Epithelial cell of esophagus (primary cell): ENCODE results near the gene GULP1.
A peak's percentile ranks its signal among the peaks of the same experiment; 100 is the strongest.

Experiments
- DNase-seq: peaks from one replicate; pipeline ENCODE4 v3.0.0; 2010; ENCODE audit warnings: low read depth
- H3K4me3 ChIP-seq: 2 replicates; pipeline ENCODE4 v1.5.1; 2011; ENCODE audit warnings: mild to moderate bottlenecking, low read length, control low read depth
- TF ChIP-seq, protein P1 (sequence below): IDR thresholded peaks from 2 replicates; pipeline ENCODE4 v1.5.1; 2011; ENCODE audit warnings: low read depth, mild to moderate bottlenecking, low read length, control low read depth, inconsistent platforms; ENCODE audit not compliant: insufficient read depth; ENCODE audit errors: missing control alignments

Gene GULP1, protein sequence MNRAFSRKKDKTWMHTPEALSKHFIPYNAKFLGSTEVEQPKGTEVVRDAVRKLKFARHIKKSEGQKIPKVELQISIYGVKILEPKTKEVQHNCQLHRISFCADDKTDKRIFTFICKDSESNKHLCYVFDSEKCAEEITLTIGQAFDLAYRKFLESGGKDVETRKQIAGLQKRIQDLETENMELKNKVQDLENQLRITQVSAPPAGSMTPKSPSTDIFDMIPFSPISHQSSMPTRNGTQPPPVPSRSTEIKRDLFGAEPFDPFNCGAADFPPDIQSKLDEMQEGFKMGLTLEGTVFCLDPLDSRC

DNA sequence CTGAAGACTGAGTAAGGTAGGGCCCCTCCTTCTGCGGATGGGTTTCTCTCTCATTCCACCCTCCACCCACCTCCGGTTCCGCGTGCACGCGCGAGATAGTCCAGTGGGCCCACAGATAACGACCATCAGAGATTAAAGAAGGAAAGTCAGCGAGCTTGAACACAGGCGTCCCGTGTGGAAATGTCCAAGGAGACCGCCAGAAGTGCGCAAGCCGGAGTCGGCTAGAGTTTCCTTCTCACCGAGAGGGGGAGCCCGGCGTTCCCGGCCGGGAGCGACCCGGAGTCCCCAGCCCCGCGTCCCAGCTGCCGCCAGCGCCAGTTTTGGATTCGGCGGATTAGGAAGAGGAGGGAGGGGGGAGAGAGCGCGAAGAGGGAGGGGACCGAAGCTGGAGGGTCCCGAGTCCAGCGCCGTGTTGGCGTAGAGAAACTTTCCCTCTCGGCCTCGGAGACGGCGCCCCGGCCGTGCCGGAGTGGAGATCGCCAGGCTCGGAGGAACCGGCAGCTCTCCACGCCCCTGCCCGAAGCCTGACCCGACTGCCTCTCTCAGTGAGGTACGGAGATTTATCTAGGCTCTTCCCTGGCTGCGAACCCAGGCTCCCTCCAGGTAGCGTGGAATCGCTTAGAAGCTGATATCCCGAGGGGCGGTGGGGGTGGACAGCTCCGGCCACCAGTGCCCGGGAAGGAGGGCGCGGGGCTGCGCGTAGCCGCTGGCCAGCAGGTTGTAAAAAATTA, at the start of gene GULP1:
TSS of gene GULP1 (plus strand) at position 258 of the 731 bp plus-strand sequence. CDS start 185,829 bp downstream, outside the sequence.
- TF ChIP-seq, protein P1, sequence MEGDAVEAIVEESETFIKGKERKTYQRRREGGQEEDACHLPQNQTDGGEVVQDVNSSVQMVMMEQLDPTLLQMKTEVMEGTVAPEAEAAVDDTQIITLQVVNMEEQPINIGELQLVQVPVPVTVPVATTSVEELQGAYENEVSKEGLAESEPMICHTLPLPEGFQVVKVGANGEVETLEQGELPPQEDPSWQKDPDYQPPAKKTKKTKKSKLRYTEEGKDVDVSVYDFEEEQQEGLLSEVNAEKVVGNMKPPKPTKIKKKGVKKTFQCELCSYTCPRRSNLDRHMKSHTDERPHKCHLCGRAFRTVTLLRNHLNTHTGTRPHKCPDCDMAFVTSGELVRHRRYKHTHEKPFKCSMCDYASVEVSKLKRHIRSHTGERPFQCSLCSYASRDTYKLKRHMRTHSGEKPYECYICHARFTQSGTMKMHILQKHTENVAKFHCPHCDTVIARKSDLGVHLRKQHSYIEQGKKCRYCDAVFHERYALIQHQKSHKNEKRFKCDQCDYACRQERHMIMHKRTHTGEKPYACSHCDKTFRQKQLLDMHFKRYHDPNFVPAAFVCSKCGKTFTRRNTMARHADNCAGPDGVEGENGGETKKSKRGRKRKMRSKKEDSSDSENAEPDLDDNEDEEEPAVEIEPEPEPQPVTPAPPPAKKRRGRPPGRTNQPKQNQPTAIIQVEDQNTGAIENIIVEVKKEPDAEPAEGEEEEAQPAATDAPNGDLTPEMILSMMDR = peak; percentile 69
- H3K4me3 ChIP-seq = peak within 1 kb of the TSS; percentile 64
- DNase-seq = peak; percentile 70

DNA sequence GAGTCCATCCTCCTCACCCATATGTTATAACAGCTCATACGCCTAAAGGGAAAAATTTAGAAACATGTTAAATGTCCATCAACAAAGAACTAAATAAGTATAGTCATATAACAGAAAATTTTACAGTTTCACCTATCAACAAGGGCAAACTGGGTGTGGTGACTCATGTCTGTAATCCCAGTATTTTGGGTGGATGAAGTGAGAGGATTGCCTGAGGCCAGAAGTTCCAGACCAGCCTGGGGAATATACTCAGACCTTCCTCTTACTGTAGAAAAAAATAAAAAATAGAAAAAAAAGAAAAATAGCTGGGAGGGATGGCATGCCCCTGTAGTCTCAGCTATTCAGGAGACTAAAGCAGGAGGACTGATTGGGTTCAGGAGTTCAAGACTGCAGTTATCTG, 48.3 kb upstream of the GULP1 start:
- DNase-seq = peak; percentile 38
- no peak overlapping the region for H3K4me3 ChIP-seq
- TF ChIP-seq, protein P1 = no peak

DNA sequence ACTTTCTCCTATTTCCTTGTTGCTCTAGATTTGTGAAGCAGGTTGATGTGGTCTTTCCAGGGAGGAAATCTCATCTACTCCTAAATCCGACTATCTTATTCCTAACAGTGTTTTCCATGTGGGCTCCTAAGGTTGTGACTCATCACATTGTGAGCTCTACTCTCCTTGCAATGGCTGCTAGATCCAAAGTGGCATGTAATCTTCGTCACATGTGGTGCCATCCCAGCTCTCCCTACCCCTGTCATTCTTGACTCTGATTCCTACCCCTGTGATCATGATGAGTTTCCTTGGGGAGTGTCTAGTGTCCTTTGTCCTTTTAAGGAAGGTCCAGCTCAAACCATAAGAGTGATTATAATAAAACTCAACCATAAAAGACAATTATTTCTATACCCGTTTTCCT, 47.3 kb upstream of the GULP1 start:
- DNase-seq = peak; percentile 11
- TF ChIP-seq, protein P1 = no peak
- H3K4me3 ChIP-seq = no peak overlapping the region

DNA sequence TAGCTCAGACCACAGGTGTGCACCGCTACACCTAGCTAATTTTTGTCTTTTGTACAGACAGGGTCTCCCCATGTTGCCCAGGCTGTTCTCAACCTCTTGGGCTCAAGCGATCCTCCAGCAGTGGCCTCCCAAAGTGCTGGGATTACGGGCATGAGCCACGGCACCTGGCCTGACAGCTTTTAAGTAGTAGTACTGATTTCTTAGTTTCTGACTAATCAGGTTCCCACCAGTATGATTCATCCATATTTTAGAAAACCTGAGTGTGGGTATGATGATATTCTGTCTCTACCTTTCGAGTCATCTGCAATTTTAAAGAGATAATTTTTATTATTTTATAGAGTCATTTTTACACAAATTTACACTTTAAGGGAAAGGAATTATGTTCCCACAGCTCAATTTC, 46.4 kb upstream of the GULP1 start:
- TF ChIP-seq, protein P1 = no peak
- DNase-seq = peak; percentile 69
- H3K4me3 ChIP-seq = no peak overlapping the region

DNA sequence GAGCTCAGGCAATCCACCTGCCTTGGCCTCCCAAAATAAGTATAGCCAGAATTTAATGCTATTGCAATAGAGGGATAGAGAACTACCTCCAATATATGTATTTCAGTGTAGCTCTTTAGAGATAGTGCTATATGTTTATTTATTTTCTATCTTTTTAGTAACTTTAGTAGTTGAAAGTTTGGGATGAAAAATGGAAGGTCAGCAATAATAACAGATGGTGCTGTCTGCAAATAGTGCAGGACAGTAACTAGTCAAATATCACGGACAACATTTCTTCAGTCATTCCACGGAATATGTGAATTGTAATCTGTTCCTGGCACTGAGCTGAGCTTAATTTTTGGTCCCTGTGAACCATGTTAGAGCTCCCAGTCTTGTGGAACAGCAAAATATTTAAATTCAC, 43.2 kb upstream of the GULP1 start:
- TF ChIP-seq, protein P1 = no peak
- H3K4me3 ChIP-seq = no peak overlapping the region
- DNase-seq = no peak

DNA sequence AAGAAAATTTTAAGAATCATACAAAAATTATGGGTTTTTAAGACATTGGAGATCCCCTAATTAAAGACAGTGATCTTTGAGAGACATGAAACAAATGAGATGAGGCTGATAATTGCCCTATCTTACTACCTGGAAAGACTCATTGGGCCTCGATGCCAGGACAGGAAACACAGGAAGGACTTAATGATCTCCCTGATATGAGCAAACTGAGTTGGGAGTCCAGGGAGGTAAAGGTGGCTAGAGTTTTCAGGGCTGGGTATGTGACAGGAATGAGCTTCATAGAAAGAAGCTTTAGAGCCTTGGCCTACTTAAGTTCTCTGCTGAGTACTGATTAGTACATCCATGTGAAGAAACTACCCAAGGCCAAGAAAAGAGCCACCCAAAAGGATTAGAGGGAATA, 40.6 kb upstream of the GULP1 start:
- TF ChIP-seq, protein P1 = no peak
- no peak overlapping the region for H3K4me3 ChIP-seq
- DNase-seq = no peak
